GM21528 (cell line): ENCODE measurements around the gene EIF3A.
"Not testable (repeated sequence)": the region's sequence is repeated elsewhere in the genome, so short reads cannot be mapped to it uniquely, and the experiment has no call there.

ENCODE experiments used
- ATAC-seq: cut with Tn5 transposase; IDR thresholded peaks from one replicate; pipeline ENCODE4 v1.9.1; 2021; ENCODE audit warnings: mild to moderate bottlenecking, moderate library complexity; ENCODE audit not compliant: unreplicated experiment, low FRiP score

The EIF3A gene

DNA sequence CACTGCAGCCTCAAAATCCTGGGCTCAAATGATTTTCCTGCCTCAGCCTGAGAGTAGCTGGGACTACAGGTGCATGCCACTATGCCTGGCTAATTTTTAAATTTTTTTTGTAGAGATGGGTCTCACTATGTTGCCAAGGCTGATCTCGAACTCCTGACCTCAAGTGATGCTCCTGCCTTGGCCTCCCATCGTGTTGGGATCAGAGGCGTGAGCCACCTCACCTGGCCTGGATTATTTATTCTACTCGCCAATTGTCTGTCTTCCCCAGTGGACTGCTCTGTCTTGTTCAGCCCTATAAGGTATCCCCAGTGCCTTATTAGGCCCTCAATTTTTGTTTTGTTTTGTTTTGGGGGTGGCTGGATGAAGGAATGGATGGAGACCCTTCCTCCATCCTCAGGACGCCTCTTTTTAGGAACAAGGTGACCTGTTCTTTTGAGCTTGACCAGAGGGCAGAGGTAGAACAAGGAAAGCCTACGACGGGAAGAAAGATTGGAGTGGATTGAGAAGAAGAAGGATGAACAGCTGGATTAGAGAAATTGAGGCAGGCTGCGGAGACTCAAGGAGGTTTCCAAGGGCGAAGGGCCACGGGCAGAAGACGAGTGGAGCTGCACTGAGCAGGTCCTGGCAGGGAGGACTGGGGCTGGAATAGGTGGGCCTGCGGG, 22.8 kb upstream of the EIF3A start:
- no peak for ATAC-seq

DNA sequence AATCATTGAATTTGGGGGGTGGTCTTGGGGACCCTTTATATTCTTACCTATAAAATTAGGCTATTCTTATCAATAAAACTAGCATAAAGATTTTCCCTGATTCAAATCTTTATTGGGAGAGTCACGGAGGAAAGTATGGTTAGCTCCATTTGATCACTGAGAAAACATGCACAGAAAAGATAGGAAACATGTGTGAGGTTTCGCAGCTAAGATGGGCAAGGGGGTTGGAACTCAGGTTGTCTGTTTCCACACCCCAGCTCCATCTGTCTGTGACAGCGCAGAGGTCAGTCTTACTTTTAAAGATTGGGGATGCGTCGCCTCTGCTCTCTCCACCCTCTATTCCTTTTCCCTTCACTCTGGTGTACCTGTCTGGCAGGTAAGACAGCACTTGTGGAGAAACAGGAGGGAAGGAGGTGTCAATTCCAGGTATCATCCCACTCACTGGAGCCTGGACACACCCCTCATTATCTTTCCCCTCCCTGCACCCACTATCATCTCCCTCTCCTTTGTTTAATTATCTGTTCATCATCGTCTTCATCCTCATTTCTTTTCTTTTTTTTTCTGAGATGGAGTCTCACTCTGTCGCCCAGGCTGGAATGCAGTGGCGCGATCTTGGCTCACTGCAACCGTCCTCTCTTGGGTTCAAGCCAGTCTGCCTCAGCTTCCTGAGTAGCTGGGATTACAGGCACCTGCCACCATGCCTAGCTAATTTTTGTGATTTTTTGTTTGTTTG, 20.9 kb upstream of the EIF3A start:
- no peak for ATAC-seq

DNA sequence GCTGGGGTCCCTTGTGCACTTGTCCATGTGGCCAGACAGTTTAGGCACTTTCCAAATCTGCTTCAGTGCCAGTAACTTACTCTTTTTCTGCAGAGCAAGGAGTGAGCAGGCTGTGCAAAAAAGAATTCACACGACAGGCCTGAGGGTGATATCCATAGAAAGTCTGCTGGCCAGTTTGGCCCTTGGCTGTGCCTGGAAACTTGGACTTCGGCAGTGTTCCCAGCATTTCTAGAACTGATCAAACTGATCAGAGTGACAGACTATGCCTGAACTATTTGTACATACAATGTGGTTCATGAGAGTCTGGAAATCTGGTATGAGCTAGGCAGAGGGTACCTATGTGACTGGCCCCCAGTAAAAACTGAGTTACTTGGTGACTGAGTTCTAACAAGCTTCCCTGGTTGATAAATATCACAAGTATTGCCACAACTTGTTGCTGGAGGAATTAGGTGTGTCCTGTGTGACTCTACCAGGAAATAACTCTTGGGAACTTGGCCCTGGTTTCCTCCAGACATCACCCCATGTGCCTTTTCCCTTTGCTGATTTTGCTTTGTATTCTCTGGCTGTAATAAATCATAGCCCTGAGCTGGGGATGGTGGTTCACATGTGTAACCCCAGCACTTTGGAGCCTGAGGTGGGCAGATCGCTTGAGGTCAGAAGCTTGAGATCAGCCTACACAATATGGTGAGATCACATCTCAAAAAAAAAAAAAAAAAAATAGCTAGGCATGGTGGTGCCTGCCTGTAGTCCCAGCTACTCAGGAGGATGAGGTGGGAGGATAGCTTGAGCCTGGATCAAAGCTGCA, 20.0 kb upstream of the EIF3A start:
- no peak for ATAC-seq

DNA sequence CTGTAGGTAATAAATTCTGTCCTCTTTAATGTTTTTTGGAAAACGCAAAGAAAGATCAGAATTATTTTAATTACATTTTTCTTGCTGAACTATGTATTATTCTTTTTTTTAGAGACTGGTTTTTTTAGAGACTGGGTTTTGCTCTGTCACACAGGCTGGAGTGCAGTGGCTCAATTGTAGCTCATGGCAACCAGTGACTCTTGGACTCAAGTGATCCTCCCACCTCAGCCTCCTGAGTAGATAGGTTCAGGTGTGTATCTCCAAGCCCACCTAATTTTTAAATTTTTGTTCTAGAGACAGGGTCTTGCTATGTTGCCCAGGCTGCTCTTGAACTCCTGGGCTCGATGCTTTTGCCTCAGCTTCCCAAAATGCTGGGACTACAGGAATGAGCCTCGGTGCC, 18.0 kb upstream of the EIF3A start:
- no peak for ATAC-seq

DNA sequence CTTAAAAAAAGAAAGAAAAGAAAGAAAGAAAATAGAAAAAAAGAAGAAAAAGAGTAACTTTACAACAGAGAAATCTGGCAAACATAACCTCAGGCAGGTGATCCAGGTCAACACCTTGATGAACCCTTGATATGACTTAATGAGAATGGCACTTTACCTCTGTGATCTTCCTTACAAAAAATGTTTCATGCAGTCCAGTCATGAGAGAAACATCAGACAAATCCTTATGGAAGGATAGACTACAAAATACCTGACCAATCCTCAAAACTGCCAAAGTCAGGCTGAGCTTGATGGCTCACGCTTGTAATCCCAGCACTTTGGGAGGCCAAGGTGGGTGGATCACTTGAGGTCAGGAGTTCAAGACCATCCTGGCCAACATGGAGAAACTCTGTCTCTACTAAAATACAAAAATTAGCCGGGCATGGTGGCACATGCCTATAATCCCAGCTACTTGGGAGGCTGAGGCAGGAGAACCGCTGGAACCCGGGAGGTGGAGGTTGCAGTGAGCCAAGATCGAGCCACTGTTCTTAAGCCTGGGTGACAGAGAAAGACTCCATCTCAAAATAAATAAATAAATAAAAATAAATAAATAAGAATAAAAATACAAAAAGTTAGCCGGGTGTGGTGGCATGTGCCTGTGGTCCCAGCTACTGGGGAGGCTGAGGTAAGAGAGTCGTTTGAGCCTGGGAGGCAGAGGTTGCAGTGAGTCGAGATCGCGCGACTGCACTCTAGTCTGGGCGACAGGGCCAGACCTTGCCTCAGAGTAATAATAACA, 16.2 kb upstream of the EIF3A start:
- ATAC-seq, result not testable (repeated sequence)

DNA sequence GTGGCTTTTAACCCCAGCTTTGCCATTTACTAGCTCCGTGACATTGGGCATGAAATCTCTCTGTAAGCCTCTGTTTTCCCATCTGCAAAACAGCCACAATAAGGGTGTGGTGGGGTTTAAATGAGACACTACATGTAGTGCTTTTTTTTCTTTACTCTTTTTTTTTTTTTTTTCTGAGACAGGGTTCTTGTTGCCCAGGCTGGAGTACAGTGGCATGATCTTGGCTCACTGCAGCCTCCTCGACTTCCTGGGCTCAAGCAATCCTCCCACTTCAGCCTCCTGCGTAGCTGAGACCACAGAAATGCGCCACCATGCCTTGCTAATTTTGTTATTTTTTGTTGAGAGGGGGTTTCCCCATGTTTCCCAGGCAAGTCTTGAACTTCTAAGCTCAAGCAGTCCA, 15.0 kb upstream of the EIF3A start:
- no peak for ATAC-seq

DNA sequence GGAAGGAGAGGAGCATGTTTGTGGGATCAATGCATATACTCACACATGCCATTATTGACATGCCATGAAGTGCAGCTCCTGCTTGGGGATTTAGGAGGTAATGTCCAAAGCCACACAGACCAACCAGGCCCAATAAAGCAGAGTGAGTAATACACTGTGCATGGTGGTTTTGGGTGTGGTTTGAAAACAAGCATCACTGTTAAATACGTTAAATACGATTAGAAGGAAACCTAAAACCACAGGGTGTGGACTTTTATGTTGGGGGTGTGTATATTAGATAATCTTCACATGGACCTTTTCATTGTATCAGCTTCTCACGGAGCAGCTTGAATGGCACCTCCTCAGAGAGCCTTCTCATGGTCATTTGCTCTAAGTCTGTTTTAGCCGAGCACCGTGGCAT, 10.4 kb upstream of the EIF3A start:
- no peak for ATAC-seq

DNA sequence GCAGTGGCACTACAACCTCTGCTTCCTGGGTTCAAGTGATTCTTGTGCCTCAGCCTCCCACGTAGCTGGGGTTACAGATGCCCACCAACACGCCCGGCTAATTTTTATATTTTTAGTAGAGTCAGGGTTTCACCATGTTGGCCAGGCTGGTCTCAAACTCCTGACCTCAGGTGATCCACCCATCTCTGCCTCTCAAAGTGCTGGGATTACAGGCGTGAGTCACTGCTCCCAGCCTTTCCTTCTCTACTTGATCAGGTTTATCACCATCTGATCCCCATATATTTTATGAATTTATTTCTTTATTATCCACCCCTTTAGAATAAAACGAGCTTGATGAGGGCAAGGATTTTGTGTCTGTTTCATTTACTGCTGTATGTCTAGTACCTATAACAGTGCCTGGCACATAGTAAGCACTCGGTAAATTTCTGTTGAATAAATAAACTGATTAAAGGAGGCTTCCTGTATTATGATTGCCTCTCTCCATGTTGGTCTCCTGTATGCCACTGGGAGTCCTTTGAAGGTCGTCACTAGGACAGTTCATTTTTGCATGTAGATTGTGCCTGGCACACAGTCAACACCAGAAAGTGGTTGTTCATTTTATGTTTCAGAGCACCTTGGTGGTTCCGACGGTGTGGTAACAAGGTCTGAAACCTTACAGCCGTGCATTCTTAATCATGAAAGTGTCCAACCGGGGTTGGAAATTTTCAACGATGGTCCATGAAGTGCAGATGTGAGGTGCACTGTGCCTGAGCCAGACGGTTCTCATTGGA, 9.6 kb upstream of the EIF3A start:
- no peak for ATAC-seq

DNA sequence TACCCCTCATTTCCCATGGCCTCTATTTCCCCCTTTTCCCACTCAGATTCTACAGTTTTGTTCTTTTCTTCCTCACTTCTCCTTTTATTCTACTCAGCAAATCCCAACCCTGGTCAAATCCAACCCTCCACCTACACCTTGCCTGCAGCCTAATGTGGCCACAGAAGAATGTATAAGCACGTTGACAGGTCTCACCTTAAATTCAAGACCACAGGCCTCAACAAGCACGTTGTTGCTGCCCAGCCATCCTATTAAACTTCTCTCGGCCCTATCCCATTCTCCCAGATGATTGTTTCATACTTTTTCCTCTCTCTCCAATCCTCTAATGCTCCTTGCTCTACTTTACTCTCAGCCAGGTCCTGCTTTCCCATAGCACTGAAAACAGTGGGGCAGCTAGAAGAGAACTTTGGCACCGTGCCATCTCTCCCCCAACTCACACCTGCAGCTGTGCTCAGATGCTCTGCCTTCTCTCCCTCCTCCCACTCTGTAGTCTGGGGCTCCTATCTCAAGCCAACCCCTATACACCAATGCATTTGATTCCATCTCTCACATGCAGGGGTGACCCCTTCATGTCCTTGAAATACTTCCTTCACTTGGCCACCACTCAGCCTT, 6.8 kb upstream of the EIF3A start:
- no peak for ATAC-seq

DNA sequence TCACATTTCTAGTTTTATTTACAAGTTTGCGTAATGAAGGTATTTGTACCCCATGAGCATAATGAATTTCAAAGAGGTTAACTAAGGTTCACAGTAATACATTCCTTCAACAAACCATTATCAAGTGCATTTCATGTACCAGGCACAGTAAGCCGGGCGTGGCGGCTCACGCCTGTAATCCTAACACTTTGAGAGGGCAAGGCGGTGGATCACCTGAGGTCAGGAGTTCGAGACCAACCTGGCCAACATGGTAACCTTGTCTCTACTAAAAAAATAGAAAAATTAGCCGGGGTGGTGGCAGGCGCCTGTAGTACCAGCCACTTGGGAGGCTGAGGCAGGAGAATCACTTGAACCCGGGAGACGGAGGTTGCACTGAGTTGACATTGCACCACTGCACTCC, 4.3 kb upstream of the EIF3A start:
- ATAC-seq, result no peak

DNA sequence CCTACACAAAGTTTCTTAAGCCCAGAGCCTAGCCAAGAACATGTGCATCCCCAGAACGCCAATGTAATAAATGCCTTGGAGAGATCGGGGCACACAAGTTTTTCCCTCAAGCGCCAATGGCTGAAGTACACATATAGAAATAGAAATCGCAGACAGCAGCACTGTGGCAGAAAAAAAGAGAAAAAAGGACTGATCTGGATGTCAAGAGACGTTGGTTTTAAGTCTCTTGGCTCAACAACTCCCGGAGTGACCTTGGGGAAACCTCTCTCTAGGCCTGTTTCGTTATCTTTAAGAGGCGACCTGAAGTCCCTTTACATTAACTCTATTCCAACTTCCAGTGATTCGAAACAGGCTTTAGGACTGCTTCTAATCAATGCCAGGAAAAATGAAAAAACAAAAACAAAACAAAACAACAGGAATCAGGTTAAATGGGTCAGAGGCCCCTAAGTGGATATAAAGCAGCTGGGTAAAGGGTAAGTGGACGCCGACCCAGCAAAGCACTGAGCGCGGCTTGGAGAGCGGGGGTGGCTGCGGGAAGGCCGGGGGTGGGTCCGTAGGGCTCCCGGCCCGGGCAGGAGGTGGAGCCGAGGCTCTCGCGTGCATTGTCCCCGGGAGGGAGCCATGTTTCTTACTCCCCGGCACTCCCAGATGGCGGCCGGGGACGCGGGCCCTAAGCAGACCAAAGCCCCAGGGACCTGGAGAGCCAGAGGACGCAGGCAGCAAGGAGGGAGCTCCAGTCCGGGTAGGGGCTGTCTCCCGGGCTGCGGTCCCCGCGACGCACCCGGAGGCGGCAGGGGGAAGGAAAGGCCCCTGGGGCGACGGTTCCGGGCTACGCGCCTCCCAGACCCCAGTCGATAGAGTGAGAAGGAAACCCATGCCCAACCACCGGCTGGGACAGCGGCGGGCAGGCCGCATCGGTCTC, 757 bp downstream of the EIF3A start:
- peak; percentile 61 for ATAC-seq

DNA sequence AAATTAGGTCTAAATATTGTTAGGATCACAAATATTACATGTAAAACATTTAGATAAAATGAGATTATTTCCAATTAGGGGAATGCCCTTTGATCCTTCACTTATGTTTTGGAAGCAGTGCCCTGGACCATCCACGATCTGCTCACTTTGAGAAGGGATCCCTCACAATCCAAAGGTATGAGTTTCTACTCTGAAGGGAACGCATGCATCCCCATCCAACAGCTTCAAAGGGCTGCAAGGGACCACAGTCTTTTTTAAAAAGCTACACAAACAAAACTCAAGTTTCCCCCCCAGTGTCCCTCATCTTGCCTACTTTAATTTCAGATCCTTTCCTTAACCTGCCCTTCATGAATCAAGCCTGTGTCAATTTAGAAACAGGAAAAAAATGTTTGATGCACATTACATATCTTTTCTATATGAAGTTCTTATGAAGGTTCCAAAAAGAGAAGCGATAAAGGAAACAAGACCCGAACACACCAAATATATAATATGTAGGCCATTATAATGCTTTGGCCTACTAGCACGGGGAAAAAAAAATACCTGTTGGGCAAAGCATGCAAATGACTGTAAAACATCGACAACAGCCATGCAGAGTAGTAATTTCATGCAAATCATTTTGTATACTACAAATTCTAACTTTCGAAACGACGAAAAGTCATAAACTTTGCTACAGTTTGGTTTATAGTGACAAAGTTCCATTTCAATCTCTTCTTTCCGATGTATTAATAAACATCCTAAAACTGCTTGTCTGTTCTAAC, 2.0 kb downstream of the EIF3A start:
- no peak for ATAC-seq

DNA sequence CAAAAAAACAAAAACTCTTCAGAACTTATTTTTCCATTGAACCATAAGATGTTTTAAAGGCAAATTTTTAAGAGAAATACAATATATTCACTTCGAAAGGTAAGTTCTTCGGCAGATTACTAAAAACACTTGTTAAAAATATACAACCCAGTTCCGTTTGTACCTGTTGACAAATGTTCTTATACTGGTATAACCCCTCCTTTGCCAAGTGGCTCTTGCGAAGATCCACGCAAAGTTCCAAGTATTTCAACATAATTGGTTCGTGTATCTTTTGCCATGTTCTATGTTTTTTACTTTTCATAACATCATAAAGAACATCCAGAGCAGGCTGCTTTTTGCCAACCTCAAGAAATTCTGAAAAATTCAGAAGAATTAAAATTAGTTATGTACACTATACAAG, 7.0 kb downstream of the EIF3A start:
- ATAC-seq, result no peak

DNA sequence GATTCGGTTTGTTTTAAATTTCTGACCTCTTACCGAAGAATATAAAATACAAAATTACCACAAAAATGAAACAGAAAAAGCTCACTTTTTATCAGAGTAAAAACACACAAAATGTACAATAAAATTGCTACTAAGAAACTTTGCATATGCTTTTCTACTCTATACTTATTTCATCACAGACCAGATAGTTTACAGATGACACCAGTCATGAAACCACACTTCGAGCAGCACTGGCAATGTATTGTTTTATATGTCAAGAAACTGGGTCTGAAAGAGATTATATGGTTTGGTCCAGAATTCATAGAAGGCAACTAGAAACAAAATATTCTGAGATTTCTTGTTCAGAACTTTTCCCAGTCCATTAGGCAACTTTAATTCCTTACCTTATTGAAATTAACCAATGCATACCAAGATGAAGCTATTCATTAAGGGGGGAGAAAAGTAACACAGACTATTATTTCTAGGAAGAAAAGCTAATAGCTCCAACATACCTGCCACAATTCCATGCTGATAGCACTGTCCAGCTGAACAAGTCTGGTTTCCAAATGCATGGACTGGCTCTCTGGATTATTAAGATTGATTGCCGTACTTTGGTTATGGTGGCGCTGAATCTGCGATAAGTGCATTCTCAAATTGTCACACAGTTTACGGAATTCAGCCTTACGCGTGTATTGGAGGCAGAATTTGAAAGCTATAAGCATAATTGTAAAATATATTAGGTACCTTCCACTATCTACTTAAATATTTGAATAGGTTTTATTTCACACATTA, 10.0 kb downstream of the EIF3A start:
- no peak for ATAC-seq

DNA sequence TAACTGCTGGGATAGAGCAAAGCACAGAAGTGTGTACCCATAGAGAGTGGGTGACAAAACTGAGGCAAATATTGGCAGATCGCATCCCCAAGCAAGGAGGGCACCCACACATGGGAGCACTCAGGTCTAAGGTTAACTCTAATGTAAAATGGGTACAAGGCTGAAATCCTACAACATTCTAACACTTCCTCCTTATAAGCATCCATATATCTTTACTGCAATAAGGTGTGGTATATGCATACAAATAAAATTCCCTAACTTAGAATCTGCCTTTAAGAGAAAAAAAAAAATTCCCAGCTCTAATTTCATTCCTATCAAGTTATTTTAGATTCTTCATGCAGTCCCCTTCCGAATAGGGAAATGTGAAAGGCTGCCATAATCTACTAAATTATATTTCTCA, 18.7 kb downstream of the EIF3A start:
- ATAC-seq, result no peak

DNA sequence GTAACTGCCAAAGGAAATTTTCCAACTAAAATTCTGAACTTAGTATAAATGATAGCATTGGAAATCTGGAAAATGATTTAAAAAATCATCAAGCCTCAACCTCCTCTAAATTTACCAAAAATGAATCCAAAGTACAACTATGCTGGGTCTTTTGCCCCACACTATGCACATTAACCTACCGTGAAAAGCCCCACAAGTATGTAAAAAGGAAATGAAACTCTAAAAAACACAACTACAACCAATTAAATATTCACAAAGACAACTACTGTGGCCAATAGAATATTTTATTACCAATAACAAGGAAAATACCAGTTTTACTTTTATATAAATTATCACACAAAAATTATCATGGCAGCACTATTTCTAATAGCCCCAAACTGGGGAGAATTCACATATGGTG, 19.3 kb downstream of the EIF3A start:
- ATAC-seq, result no peak

DNA sequence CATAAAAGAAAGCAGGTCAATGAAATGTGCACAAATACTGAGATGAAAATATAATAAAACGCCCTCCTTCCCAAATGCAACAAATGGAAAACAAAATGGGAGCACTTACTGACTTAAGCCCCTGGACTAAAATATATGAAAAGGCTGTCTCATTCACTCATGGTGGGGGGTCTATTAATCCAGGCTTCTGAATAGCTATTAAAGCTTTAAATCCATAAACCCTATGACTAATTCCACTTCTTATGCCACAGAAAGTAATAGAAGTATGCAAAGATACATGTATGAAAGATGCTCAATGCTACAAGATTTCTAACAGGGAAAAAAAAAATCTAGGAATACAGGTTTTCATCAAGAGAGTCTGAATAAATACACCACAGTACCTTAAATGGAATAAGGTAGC, 20.5 kb downstream of the EIF3A start:
- ATAC-seq, result no peak
